GM23248 (cell line): ENCODE data around the gene DAB2IP. TPM values are rescaled to one million over a fixed set of nuclear protein-coding genes. Genes with fewer than 3 reads are reported as not detected.

Experiments
- DNase-seq: peaks from one replicate; pipeline ENCODE4 v3.0.0-alpha.2; 2015
- H2AFZ ChIP-seq: fragments of 200-600 bp; sonication (generic); 2 replicates; pipeline ENCODE4 v1.6.1; 2016; ENCODE audit warnings: antibody characterized with exemption
- H3F3A ChIP-seq: fragments of 200-600 bp; sonication (generic); 2 replicates; pipeline ENCODE4 v1.6.1; 2016; ENCODE audit warnings: mild to moderate bottlenecking, antibody characterized with exemption, mixed run types; ENCODE audit not compliant: insufficient read depth
- H3K27ac ChIP-seq: fragments of 200-600 bp; sonication (generic); 2 replicates; pipeline ENCODE4 v1.5.1; 2016; ENCODE audit warnings: mild to moderate bottlenecking
- H3K27me3 ChIP-seq: fragments of 200-600 bp; sonication (generic); replicated peaks from 2 replicates; pipeline ENCODE4 v1.6.1; 2016; ENCODE audit warnings: mild to moderate bottlenecking; ENCODE audit not compliant: insufficient read depth
- H3K36me3 ChIP-seq: fragments of 200-600 bp; sonication (generic); 2 replicates; pipeline ENCODE4 v1.6.1; 2016; ENCODE audit warnings: low read depth, mild to moderate bottlenecking
- H3K4me1 ChIP-seq: fragments of 200-600 bp; sonication (generic); 2 replicates; pipeline ENCODE4 v1.6.1; 2016; ENCODE audit warnings: mild to moderate bottlenecking; ENCODE audit not compliant: insufficient read depth
- H3K4me2 ChIP-seq: fragments of 200-600 bp; sonication (generic); one replicate; pipeline ENCODE4 v1.6.1; 2016; ENCODE audit warnings: mild to moderate bottlenecking; ENCODE audit not compliant: unreplicated experiment
- H3K4me3 ChIP-seq: fragments of 200-600 bp; sonication (generic); 2 replicates; pipeline ENCODE4 v1.5.1; 2016; ENCODE audit warnings: mild to moderate bottlenecking
- H3K79me2 ChIP-seq: fragments of 200-600 bp; sonication (generic); 2 replicates; pipeline ENCODE4 v1.6.1; 2016; ENCODE audit warnings: mild to moderate bottlenecking; ENCODE audit not compliant: insufficient read depth
- H3K9ac ChIP-seq: fragments of 200-600 bp; sonication (generic); 2 replicates; pipeline ENCODE4 v1.6.1; 2016; ENCODE audit warnings: mild to moderate bottlenecking
- H3K9me2 ChIP-seq: fragments of 200-600 bp; sonication (generic); 2 replicates; pipeline ENCODE4 v1.6.1; 2016; ENCODE audit warnings: mixed run types, mild to moderate bottlenecking, moderate library complexity; ENCODE audit not compliant: insufficient read depth
- H3K9me3 ChIP-seq: fragments of 200-600 bp; sonication (generic); one replicate; pipeline ENCODE4 v1.6.1; 2017; ENCODE audit warnings: low read depth
- H4K20me1 ChIP-seq: fragments of 200-600 bp; sonication (generic); 2 replicates; pipeline ENCODE4 v1.6.0; 2016; ENCODE audit not compliant: insufficient read depth
- EZH2 ChIP-seq: fragments of 200-600 bp; sonication (generic); IDR thresholded peaks from 2 replicates; pipeline ENCODE4 v1.6.1; 2018; ENCODE audit warnings: antibody characterized with exemption, mild to moderate bottlenecking; ENCODE audit not compliant: insufficient read depth, poor library complexity, severe bottlenecking
- EZH2phosphoT487 ChIP-seq: fragments of 200-600 bp; sonication (generic); IDR thresholded peaks from 2 replicates; pipeline ENCODE4 v1.6.1; 2018; ENCODE audit warnings: antibody characterized with exemption, moderate library complexity, mild to moderate bottlenecking, low read depth; ENCODE audit not compliant: insufficient read depth
- WGBS, 2 experiments: methylation state at CpG; one replicate each; pipeline ENCODE4 v1.1.6; 2015 to 2017; ENCODE audit warnings: low lambda C conversion rate in 2 of 2, low coverage in 1 of 2; ENCODE audit errors: missing lambda C conversion rate in 2 of 2; 5-methylcytosine and 5-hydroxymethylcytosine counted together
- in situ Hi-C: fragments of 300-500 bp; cut with MboI; formaldehyde crosslinking; loops from 2 replicates; pipeline ENCODE4 v1.15.0; 2020
- polyA plus RNA-seq: library from polyadenylated mRNA; unstranded; fragments of >200 nt; fragmentation: Nextera tagmentation; extraction: Ambion mirVana; gene quantifications from 2 replicates; pipeline ENCODE4 v1.2.1, GENCODE V29; 2016
- total RNA-seq: library from RNA; depleted of rRNA; stranded (reverse); fragments of >200 nt; shearing (Covaris generic); gene quantifications from 2 replicates; pipeline ENCODE4 v1.2.3, GENCODE V29; 2014

The DAB2IP gene
- total and polyA plus RNA-seq, 2 experiments from 2014 or later: 2.6 to 19.7 TPM

GRCh38 chr9:121638399-121638798, 13.0 kb upstream of the DAB2IP start:
- 94 to 97% methylated on average over 8 of the region's 8 CpGs for WGBS, 2 experiments

GRCh38 chr9:121638901-121639592, 12.4 kb upstream of the DAB2IP start:
- TF ChIP-seq EZH2phosphoT487: no peak
- no peak for TF ChIP-seq EZH2
- DNase-seq: no peak
- H3K4me1 ChIP-seq: 0 out of 2 replicates have a peak, but pooled peaks cover 4% of the 10 kb centered on the region

More at GRCh38 chr9:121638399-121638798, 13.0 kb upstream of the DAB2IP start:
- H3K36me3 ChIP-seq: no peaks in the 10 kb centered on the region
- in situ Hi-C loops: no loop called here
- no peak overlapping the region for H3K4me2 ChIP-seq
- H4K20me1 ChIP-seq: no peaks in the 10 kb centered on the region
- H2AFZ ChIP-seq: no peak overlapping the region
- H3K4me1 ChIP-seq: 0 out of 2 replicates have a peak, but pooled peaks cover 4% of the 10 kb centered on the region
- no peaks in the 10 kb centered on the region for H3K9me2 ChIP-seq
- H3K9me3 ChIP-seq: no peaks in the 10 kb centered on the region
- H3K4me3 ChIP-seq: no peak overlapping the region
- no peak for DNase-seq
- H3F3A ChIP-seq: no peaks in the 10 kb centered on the region
- H3K27me3 ChIP-seq: no peaks in the 10 kb centered on the region
- TF ChIP-seq EZH2phosphoT487 (no peak), EZH2 (no peak)
- H3K9ac ChIP-seq: no peak overlapping the region
- no peak overlapping the region for H3K27ac ChIP-seq
- H3K79me2 ChIP-seq: no peaks in the 10 kb centered on the region

GRCh38 chr9:121639619-121640018, 11.8 kb upstream of the DAB2IP start:
- Histone ChIP-seq H3K27ac (no peak overlapping the region), H3K4me1 (0 out of 2 replicates have a peak, but pooled peaks cover 4% of the 10 kb centered on the region), H3K9me2 (no peaks in the 10 kb centered on the region), H3K4me2 (no peak overlapping the region), H4K20me1 (no peaks in the 10 kb centered on the region), H2AFZ (no peak overlapping the region), H3K9ac (no peak overlapping the region), H3K27me3 (peaks cover 3% of the 10 kb centered on the region; the same call in 1 of the 2 replicates), H3F3A (no peaks in the 10 kb centered on the region), H3K4me3 (no peak overlapping the region), H3K79me2 (no peaks in the 10 kb centered on the region), H3K36me3 (no peaks in the 10 kb centered on the region), H3K9me3 (no peaks in the 10 kb centered on the region)
- DNase-seq: no peak
- TF ChIP-seq EZH2phosphoT487: no peak
- TF ChIP-seq EZH2: no peak
- WGBS, 2 experiments: 89 to 90% methylated on average over 6 of the region's 6 CpGs
- in situ Hi-C loops: no loop called here

More at GRCh38 chr9:121638901-121639592, 12.4 kb upstream of the DAB2IP start:
- in situ Hi-C loops: no loop called here
- Histone ChIP-seq H3K27me3 (peaks cover 3% of the 10 kb centered on the region; the same call in 1 of the 2 replicates), H2AFZ (no peak overlapping the region), H3K36me3 (no peaks in the 10 kb centered on the region), H3K9ac (no peak overlapping the region), H3K27ac (no peak overlapping the region), H3K4me2 (no peak overlapping the region), H3K79me2 (no peaks in the 10 kb centered on the region), H3K4me3 (no peak overlapping the region), H3F3A (no peaks in the 10 kb centered on the region), H3K9me3 (no peaks in the 10 kb centered on the region), H4K20me1 (no peaks in the 10 kb centered on the region), H3K9me2 (no peaks in the 10 kb centered on the region)
- WGBS, 2 experiments: 73 to 85% methylated on average over 5 of the region's 5 CpGs

DNA sequence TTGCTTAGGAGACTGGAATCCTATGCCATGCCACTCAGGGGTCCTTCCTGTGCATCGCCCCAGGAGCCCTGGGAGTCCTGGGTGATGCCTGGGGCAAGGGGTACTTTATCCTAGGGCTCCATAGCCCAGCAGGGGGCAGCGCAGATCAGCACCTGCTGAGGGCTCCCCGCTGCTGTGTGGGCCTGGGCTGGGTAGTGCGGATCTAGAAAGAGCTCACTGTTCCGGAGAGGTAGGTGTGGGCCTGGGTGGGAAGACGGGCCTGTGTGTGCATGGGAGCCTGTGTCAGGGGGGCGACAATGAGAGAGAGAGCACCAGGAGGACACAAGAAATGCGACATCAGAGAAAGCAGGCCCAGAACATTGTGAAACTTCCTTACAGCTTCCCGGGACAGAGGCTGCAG, 11.4 kb upstream of the DAB2IP start:
- Histone ChIP-seq H3K36me3 (no peaks in the 10 kb centered on the region), H3K9ac (no peak overlapping the region), H3K79me2 (no peaks in the 10 kb centered on the region), H3K4me3 (no peak overlapping the region), H3K4me2 (no peak overlapping the region), H3K27me3 (peaks cover 3% of the 10 kb centered on the region; the same call in 1 of the 2 replicates), H2AFZ (no peak overlapping the region), H3F3A (no peaks in the 10 kb centered on the region), H3K27ac (no peak overlapping the region), H3K9me3 (no peaks in the 10 kb centered on the region), H4K20me1 (no peaks in the 10 kb centered on the region), H3K4me1 (0 out of 2 replicates have a peak, but pooled peaks cover 4% of the 10 kb centered on the region), H3K9me2 (no peaks in the 10 kb centered on the region)
- in situ Hi-C loops: no loop called here
- TF ChIP-seq EZH2 (no peak), EZH2phosphoT487 (no peak)
- 82 to 83% methylated on average over 8 to 9 of the region's 9 CpGs for WGBS, 2 experiments
- DNase-seq: peak; percentile 40
